ENCODE data around the gene AKIP1. TPM values are rescaled to one million over a fixed set of nuclear protein-coding genes. Genes with fewer than 3 reads are reported as not detected.

The AKIP1 gene
- total and polyA plus RNA-seq, 9 of the 15 experiments (the other 6 are each of a cell fraction or from before 2014, with no cell fraction given) = 9.0 to 52.6 (median 36.2) TPM

GRCh38 chr11:8913961-8914660 lies 3.1 kb downstream of the AKIP1 start (continued):
- TF ChIP-seq CBX3 (IDR thresholded peaks at IDR 0.05; ENCODE audit: borderline replicate concordance in 1 of 2, low read length in 2 of 2) = no peak
- TF ChIP-seq ZFPM2 (CRISPR knock-in tag; IDR thresholded peaks at IDR 0.05) = no peak
- TF ChIP-seq FIP1L1 (IDR thresholded peaks at IDR 0.05; ENCODE audit: low read depth, low read length, poor library complexity, severe bottlenecking) = no peak
- TF ChIP-seq ZNF224 (CRISPR knock-in tag; IDR thresholded peaks at IDR 0.05) = no peak
- TF ChIP-seq UBTF (IDR thresholded peaks at IDR 0.05; ENCODE audit: borderline replicate concordance in 1 of 2, low read depth in 2 of 2, low read length in 2 of 2) = no peak
- no peak for TF ChIP-seq MTF1 (CRISPR knock-in tag; IDR thresholded peaks at IDR 0.05; ENCODE audit: borderline replicate concordance)
- no peak for TF ChIP-seq ZNF644 (tag; IDR thresholded peaks at IDR 0.05; ENCODE audit: low read depth)
- TF ChIP-seq ARID4B (CRISPR knock-in tag; IDR thresholded peaks at IDR 0.05) = no peak
- TF ChIP-seq NCOA4 (IDR thresholded peaks at IDR 0.05; ENCODE audit: partially characterized antibody) = no peak
- no peak for TF ChIP-seq ZNF274 (IDR thresholded peaks at IDR 0.05; ENCODE audit: borderline replicate concordance, low read depth, low read length)
- TF ChIP-seq FOXK2 (conservative IDR thresholded peaks at IDR 0.05 in 1 of 2, IDR thresholded peaks at IDR 0.05 in 1 of 2; ENCODE audit: low read depth in 2 of 2) = peak; percentile 37 to 85; a peak in 2 of 4 replicates
- no peak for TF ChIP-seq ZNF699 (CRISPR knock-in tag; IDR thresholded peaks at IDR 0.05; ENCODE audit: insufficient replicate concordance)
- TF ChIP-seq TEAD4 (IDR thresholded peaks at IDR 0.05; ENCODE audit: low read length) = no peak; the same call in 1 of the 2 replicates
- TF ChIP-seq TEAD4 (CRISPR knock-in tag; IDR thresholded peaks at IDR 0.05; ENCODE audit: borderline replicate concordance) = no peak
- no peak for TF ChIP-seq CHCHD3 (CRISPR knock-in tag; IDR thresholded peaks at IDR 0.05)
- no peak for TF ChIP-seq PHTF2 (CRISPR knock-in tag; IDR thresholded peaks at IDR 0.05)
- peak; percentile 15; the same call in 1 of the 2 replicates for TF ChIP-seq TFE3 (CRISPR knock-in tag; IDR thresholded peaks at IDR 0.05)
- no peak for TF ChIP-seq GTF2F1 (IDR thresholded peaks at IDR 0.05; ENCODE audit: low read depth, low read length)
- no peak for TF ChIP-seq FUS (optimal IDR thresholded peaks at IDR 0.05; ENCODE audit: low read depth, low read length)
